ENCODE results near the gene MTG1. TPM values are rescaled to one million over a fixed set of nuclear protein-coding genes. Genes with fewer than 3 reads are reported as not detected.
A peak's percentile ranks its signal among the peaks of the same experiment; 100 is the strongest.

The MTG1 gene
- total and polyA plus RNA-seq, 2 donors (not counting 1 experiment from before 2014, with no cell fraction given) = 90.0 to 117 TPM

DNA sequence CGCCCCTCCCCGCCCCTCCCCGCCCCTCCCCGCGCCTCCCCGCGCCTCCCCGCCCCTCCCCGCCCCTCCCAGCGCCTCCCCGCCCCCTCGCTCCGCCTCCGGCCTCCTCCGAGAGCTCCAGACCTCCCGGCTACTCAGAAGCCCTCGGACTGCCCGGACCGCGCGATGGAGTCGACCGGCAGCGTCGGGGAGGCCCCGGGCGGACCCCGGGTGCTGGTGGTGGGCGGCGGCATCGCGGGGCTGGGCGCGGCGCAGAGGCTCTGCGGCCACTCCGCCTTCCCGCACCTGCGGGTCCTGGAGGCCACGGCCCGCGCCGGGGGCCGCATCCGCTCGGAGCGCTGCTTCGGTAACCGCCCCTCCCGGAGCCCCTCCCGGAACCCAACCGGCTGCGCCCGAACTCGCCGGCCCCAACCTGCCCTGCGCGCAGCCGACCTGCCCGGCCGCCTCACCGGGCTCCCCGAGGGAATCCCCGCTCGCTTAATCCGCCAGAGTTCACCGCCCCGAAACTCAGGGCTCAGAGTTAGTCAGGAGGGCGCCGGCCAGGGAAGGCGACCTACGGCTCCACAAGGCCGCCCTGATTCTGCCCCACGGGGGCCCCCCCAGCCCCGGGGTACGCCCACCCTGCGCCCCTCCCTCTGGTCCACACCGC lies 14.7 kb upstream of the MTG1 start, which contains the start of gene PAOX:
PAOX (plus strand) TSS at position 111 of the 649 bp plus-strand sequence; CDS start at position 166, 55 bp downstream.
- Mint-ChIP-seq H3K27ac (peak within 1 kb of the TSS; percentile 91), H3K4me1 (peaks cover 40% of the 10 kb centered on the region), H3K9me3 (ENCODE audit: insufficient read depth) (no peaks in the 10 kb centered on the region), H3K27me3 (no peaks in the 10 kb centered on the region), H3K4me3 (peak within 1 kb of the TSS; percentile 91)
- Histone ChIP-seq H2AFZ (ENCODE audit: insufficient read depth, low read depth, low read length, poor library complexity, severe bottlenecking) (peak within 1 kb of the TSS; percentile 93), H3K27me3 (replicated peaks in 1 of 4; ENCODE audit: control extremely low read depth in 1 of 4, control insufficient read depth in 3 of 4, insufficient read depth in 4 of 4, low read length in 3 of 4) (no peaks in the 10 kb centered on the region), H3K9me3 (ENCODE audit: control extremely low read depth in 1 of 3, control insufficient read depth in 2 of 3, insufficient read depth in 1 of 3, low read length in 2 of 3) (peaks cover 0 to 3% (median 0%) of the 10 kb centered on the region in 3 donors), H4K20me1 (ENCODE audit: control insufficient read depth, insufficient read depth, low read length, poor library complexity, severe bottlenecking) (peaks cover 29% of the 10 kb centered on the region), H3K27ac (ENCODE audit: low read length in 2 of 2) (peak within 1 kb of the TSS in 1 of 2 donors; percentile 71), H3K9ac (ENCODE audit: low read length) (peak within 1 kb of the TSS; percentile 82), H3K4me2 (replicated peaks; ENCODE audit: low read depth, low read length, poor library complexity, severe bottlenecking) (peak within 1 kb of the TSS; percentile 95), H3K4me3 (ENCODE audit: control extremely low read depth in 1 of 5, extremely low read depth in 1 of 5, insufficient read depth in 1 of 5, low read depth in 2 of 5, low read length in 4 of 5) (peak within 1 kb of the TSS; percentile 63 to 88 (median 78)), H3K36me3 (replicated peaks in 1 of 2; ENCODE audit: control extremely low read depth in 1 of 2, control insufficient read depth in 1 of 2, extremely low read depth in 1 of 2, insufficient read depth in 2 of 2, low read length in 1 of 2) (peaks cover 0 to 25% of the 10 kb centered on the region in 2 experiments), H3K4me1 (ENCODE audit: control insufficient read depth in 2 of 2, insufficient read depth in 2 of 2, low read length in 2 of 2) (peaks cover 30 to 38% of the 10 kb centered on the region in 2 donors), H3K79me2 (ENCODE audit: control insufficient read depth, insufficient read depth, low read length) (peaks cover 41% of the 10 kb centered on the region)
- TF ChIP-seq CTCF (IDR thresholded peaks at IDR 0.05) (no peak), EZH2 (IDR thresholded peaks at IDR 0.05; ENCODE audit: borderline replicate concordance, insufficient read depth, low read depth, low read length, poor library complexity, severe bottlenecking) (no peak)
- WGBS (ENCODE audit: insufficient coverage) = 2% methylated on average over 67 of the region's 78 CpGs
- ATAC-seq (ENCODE audit: low read depth) (peak; percentile 57), DNase-seq (peak; percentile 87)
- intact Hi-C loops (cut with micrococcal nuclease) = loop anchor here (1.0 kb wide), 2 partner anchors 10 to 15 kb away; partner anchors contain the start of gene MTG1
- POLR2A ChIA-PET = interaction anchor here (0.8 kb wide), 1 partner anchor 10 kb away, joined by 4 read pairs; no protein-coding TSS in a partner anchor
- CTCF ChIA-PET = interaction anchor here (1.3 kb wide), 1 partner anchor 23 kb away, joined by 4 read pairs; no protein-coding TSS in a partner anchor

Measured in B cell (primary cell).